GM18867 (cell line): ENCODE data around the gene AMOT.

ENCODE experiments used
- ATAC-seq: cut with Tn5 transposase; IDR thresholded peaks from one replicate; pipeline ENCODE4 v1.9.1; 2021; ENCODE audit warnings: mild to moderate bottlenecking, moderate library complexity; ENCODE audit not compliant: unreplicated experiment

Gene AMOT

DNA sequence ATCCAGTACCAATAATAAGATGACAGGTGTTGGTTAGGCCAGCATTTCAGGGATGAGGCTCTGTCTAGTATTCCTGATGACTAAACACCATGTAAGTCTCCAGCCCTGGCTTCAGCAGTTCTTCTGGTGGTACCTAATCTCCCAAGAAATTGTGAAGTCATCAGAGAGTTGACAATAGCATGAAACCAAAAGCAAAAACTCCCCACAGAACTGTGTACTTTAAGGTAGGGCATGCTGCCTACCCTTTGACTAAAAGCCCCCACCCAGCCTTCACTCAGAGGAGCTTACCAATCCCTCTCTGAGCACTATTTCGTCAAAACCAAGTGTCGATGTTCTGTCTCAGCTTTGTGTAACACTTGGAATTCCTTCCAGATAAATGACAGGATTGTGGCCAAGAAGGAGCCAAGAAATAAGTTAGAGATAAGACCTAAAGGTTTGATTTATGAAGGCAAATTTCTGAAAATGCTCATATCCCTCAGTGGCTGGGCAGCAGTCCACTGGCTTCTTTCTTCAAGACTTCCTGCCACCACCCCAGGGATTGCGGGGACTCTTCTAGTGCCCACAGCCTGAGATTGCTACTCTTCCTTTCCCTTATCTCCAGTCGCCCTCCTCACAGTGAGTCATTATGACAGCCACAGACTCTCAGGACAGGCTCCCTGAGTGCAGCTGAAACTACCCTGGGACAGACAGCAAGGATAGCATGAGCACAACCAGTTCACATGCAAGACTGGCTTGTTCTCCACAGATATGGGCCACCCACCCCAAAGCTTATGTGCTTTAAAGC is 93.6 kb downstream of the AMOT start:
- ATAC-seq = no peak

- peak; percentile 77 for ATAC-seq
Observed at GRCh38 chrX:112738347-112739033, 102.1 kb downstream of the AMOT start.

DNA sequence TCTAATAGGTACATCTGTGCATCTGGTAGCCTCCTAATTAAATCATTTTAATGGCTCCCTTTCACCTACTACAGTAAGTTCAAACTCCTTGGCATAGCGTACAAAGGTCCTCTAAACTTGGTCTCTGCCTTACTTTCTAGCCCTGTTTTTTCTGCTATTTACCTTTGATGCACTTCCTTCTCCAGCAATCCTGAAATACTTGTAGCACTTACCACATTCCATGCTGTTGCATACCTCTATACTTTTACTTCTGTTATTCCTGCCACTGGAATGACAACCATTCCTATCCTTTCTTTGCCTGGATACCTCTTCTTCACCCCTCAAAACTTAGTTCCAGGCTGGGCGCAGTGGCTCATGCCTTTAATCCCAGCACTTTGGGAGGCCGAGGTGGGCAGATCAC is 104.3 kb downstream of the AMOT start:
- no peak for ATAC-seq

- no peak for ATAC-seq
Observed at GRCh38 chrX:112735147-112735546, 105.5 kb downstream of the AMOT start.

GRCh38 chrX:112734290-112734689 is 106.3 kb downstream of the AMOT start:
- ATAC-seq = no peak

- no peak for ATAC-seq
Observed at GRCh38 chrX:112731793-112732192, 108.8 kb downstream of the AMOT start.
